ENCODE data around the gene DNMT3L.
"Not testable (repeated sequence)": the region's sequence is repeated elsewhere in the genome, so short reads cannot be mapped to it uniquely, and the experiment has no call there.

DNMT3L gene

GRCh38 chr21:44261675-44262295 is at the start of gene DNMT3L:
TSS of gene DNMT3L (minus strand) at chr21:44261897. CDS start at chr21:44261259, 638 bp downstream.
- no peaks in the 10 kb centered on the region for H3K4me1 ChIP-seq (ENCODE audit: control insufficient read depth, insufficient read depth, low read length)
- no peaks in the 10 kb centered on the region for H3K27me3 ChIP-seq (ENCODE audit: control insufficient read depth, insufficient read depth, low read length)
- no peaks in the 10 kb centered on the region for H3K9me3 ChIP-seq (ENCODE audit: control insufficient read depth, low read length)
- H3K4me3 ChIP-seq (ENCODE audit: low read length) = no peak within 1 kb of the TSS
- no peak within 1 kb of the TSS for H3K9ac ChIP-seq (ENCODE audit: low read length)
- H3K36me3 ChIP-seq (ENCODE audit: control insufficient read depth, insufficient read depth, low read length) = no peaks in the 10 kb centered on the region

GRCh38 chr21:44310628-44311507 is 49.2 kb upstream of the DNMT3L start:
- Histone ChIP-seq H3K27me3 (ENCODE audit: control insufficient read depth, insufficient read depth, low read length) (no peaks in the 10 kb centered on the region), H3K9ac (ENCODE audit: low read length) (no peak overlapping the region), H3K4me1 (ENCODE audit: control insufficient read depth, insufficient read depth, low read length) (peaks cover 2% of the 10 kb centered on the region), H3K36me3 (ENCODE audit: control insufficient read depth, insufficient read depth, low read length) (peaks cover 31% of the 10 kb centered on the region), H3K4me3 (ENCODE audit: low read length) (no peak overlapping the region), H3K9me3 (ENCODE audit: control insufficient read depth, low read length) (no peaks in the 10 kb centered on the region)

- peaks cover 38% of the 10 kb centered on the region for H3K4me1 ChIP-seq (ENCODE audit: control insufficient read depth, insufficient read depth, low read length)
- peaks cover 22% of the 10 kb centered on the region for H3K36me3 ChIP-seq (ENCODE audit: control insufficient read depth, insufficient read depth, low read length)
- H3K27me3 ChIP-seq (ENCODE audit: control insufficient read depth, insufficient read depth, low read length) = no peaks in the 10 kb centered on the region
- H3K4me3 ChIP-seq (ENCODE audit: low read length) = no peak overlapping the region
- H3K9ac ChIP-seq (ENCODE audit: low read length) = no peak overlapping the region
- H3K9me3 ChIP-seq (ENCODE audit: control insufficient read depth, low read length) = no peaks in the 10 kb centered on the region
These were observed 45.4 kb upstream of the DNMT3L start for GRCh38 chr21:44306936-44307704.

GRCh38 chr21:44305691-44306090 is 44.0 kb upstream of the DNMT3L start:
- Histone ChIP-seq H3K4me1 (ENCODE audit: control insufficient read depth, insufficient read depth, low read length) (peaks cover 52% of the 10 kb centered on the region), H3K9me3 (ENCODE audit: control insufficient read depth, low read length) (no peaks in the 10 kb centered on the region), H3K9ac (ENCODE audit: low read length) (no peak overlapping the region), H3K4me3 (ENCODE audit: low read length) (no peak overlapping the region), H3K36me3 (ENCODE audit: control insufficient read depth, insufficient read depth, low read length) (peaks cover 16% of the 10 kb centered on the region), H3K27me3 (ENCODE audit: control insufficient read depth, insufficient read depth, low read length) (no peaks in the 10 kb centered on the region)

DNA sequence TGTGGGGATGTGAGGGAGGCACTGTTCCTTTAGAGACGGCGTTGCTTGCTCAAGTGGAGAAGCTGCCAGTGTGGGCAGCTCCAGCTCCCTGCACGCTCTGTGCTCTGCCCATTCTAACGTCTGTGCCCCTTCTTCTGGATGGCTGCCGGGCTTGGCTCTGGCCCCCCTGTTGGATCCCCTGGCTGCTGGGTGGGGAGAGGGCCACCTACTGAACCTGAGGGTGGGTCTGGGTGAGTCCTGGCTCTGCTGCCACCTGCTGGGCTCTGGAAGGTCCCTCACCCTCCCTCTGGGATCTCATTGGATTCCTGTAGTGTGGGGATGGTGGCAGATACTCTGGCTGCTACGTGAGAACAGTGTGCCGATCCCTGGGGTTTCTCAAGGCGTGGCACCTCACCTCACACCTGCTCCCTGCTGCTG is 43.2 kb upstream of the DNMT3L start:
- Histone ChIP-seq H3K4me3 (ENCODE audit: low read length) (no peak overlapping the region), H3K9me3 (ENCODE audit: control insufficient read depth, low read length) (no peaks in the 10 kb centered on the region), H3K9ac (ENCODE audit: low read length) (no peak overlapping the region), H3K4me1 (ENCODE audit: control insufficient read depth, insufficient read depth, low read length) (peaks cover 52% of the 10 kb centered on the region), H3K36me3 (ENCODE audit: control insufficient read depth, insufficient read depth, low read length) (peaks cover 16% of the 10 kb centered on the region), H3K27me3 (ENCODE audit: control insufficient read depth, insufficient read depth, low read length) (no peaks in the 10 kb centered on the region)

GRCh38 chr21:44304011-44304616 is 42.4 kb upstream of the DNMT3L start:
- H3K9ac ChIP-seq (ENCODE audit: low read length) = peak overlapping the region; percentile 19
- no peaks in the 10 kb centered on the region for H3K27me3 ChIP-seq (ENCODE audit: control insufficient read depth, insufficient read depth, low read length)
- peaks cover 16% of the 10 kb centered on the region for H3K36me3 ChIP-seq (ENCODE audit: control insufficient read depth, insufficient read depth, low read length)
- H3K4me3 ChIP-seq (ENCODE audit: low read length) = no peak overlapping the region
- no peaks in the 10 kb centered on the region for H3K9me3 ChIP-seq (ENCODE audit: control insufficient read depth, low read length)
- peaks cover 58% of the 10 kb centered on the region for H3K4me1 ChIP-seq (ENCODE audit: control insufficient read depth, insufficient read depth, low read length)

DNA sequence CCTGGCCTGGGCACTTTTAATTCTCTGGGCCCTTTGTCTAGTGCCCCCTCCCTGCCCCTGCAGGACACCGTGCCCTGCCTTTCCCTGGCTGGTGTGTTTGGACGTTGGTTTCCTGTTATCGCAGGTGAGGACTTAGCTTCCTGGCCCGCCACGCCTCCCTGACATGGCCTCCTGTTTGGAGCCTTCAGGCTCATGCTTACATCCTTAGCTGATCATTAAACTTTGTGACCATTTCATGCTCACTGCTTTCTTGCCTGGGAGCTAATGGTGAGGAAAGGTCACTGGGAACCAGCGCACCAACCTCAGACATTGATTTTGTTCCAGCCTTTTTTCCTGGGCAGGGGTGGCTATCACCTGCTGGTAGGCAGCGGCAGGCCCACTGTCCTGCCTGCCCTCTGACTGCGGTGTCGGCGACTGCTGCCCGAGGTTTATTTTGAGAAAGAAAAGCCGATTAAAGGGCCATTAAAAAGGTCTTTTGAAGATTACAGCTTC is 41.8 kb upstream of the DNMT3L start:
- Histone ChIP-seq H3K4me1 (ENCODE audit: control insufficient read depth, insufficient read depth, low read length) (peaks cover 59% of the 10 kb centered on the region), H3K4me3 (ENCODE audit: low read length) (no peak overlapping the region), H3K36me3 (ENCODE audit: control insufficient read depth, insufficient read depth, low read length) (peaks cover 16% of the 10 kb centered on the region), H3K27me3 (ENCODE audit: control insufficient read depth, insufficient read depth, low read length) (no peaks in the 10 kb centered on the region), H3K9ac (ENCODE audit: low read length) (peak overlapping the region; percentile 19), H3K9me3 (ENCODE audit: control insufficient read depth, low read length) (no peaks in the 10 kb centered on the region)

DNA sequence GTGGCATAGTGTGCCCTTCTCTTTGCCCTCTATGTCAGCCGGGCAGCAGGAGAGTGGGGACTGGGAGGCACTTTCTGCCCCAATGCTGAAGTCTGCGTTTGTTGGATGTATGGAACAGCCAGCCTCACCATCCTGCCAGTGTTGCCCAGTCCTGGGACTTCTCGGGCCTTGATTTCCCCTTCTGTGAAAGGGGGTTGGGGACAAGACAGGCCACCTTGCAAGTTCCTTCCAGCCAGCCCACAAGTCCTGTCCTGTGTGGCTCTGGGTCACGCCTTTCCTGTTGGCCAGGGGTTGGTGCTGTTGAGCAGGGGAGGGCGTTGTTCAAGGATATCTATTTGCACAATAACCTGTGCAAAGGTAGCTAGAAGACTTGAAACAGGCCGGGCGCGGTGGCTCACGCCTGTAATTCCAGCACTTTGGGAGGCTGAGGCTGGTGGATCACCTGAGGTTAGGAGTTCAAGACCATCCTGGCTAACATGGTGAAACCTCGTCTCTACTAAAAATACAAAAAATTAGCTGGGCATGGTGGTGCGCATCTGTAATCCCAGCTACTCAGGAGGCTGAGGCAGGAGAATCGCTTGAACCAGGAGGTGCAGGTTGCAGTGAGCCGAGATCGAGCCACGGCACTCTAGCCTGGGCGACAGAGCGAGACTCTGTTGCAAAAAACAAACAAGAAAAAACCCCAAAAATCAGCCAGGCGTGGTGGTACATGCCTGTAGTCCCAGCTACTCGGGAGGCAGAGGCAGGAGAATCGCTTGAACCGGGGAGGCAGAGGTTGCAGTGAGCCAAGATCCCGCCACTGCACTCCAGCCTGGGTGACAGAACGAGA is 41.1 kb upstream of the DNMT3L start:
- peaks cover 62% of the 10 kb centered on the region for H3K4me1 ChIP-seq (ENCODE audit: control insufficient read depth, insufficient read depth, low read length)
- H3K9ac ChIP-seq (ENCODE audit: low read length) = peak overlapping the region; percentile 74
- not testable (repeated sequence) for H3K27me3 ChIP-seq (ENCODE audit: control insufficient read depth, insufficient read depth, low read length); H3K9me3 ChIP-seq (ENCODE audit: control insufficient read depth, low read length); H3K4me3 ChIP-seq (ENCODE audit: low read length)
- H3K36me3 ChIP-seq (ENCODE audit: control insufficient read depth, insufficient read depth, low read length) = peaks cover 14% of the 10 kb centered on the region

- H3K4me3 ChIP-seq (ENCODE audit: low read length) = no peak overlapping the region
- H3K27me3 ChIP-seq (ENCODE audit: control insufficient read depth, insufficient read depth, low read length) = no peaks in the 10 kb centered on the region
- peak overlapping the region; percentile 74 for H3K9ac ChIP-seq (ENCODE audit: low read length)
- H3K36me3 ChIP-seq (ENCODE audit: control insufficient read depth, insufficient read depth, low read length) = peaks cover 6% of the 10 kb centered on the region
- no peaks in the 10 kb centered on the region for H3K9me3 ChIP-seq (ENCODE audit: control insufficient read depth, low read length)
- peaks cover 67% of the 10 kb centered on the region for H3K4me1 ChIP-seq (ENCODE audit: control insufficient read depth, insufficient read depth, low read length)
These were observed 40.3 kb upstream of the DNMT3L start for GRCh38 chr21:44301961-44302406.

DNA sequence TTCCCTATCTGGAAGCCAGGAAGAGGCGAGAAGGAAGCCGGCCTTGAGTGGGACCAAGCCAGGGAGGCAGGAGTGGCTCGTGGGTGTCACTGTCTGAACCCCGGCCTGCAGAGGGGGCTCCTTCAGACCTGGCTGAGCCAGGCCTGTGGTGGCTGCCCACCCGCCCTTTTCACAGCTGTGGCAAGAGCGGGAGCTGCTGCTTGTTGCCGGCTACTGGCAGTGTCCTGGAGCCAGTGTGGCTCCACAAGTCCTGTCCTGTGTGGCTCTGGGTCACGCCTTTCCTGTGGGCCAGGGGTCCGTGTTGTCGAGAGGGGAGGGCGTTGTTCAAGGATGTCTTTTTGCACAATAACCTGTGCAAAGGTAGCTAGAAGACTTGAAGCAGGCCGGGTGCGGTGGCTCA is 39.4 kb upstream of the DNMT3L start:
- H3K36me3 ChIP-seq (ENCODE audit: control insufficient read depth, insufficient read depth, low read length) = peaks cover under 1% of the 10 kb centered on the region
- peak overlapping the region; percentile 74 for H3K9ac ChIP-seq (ENCODE audit: low read length)
- H3K27me3 ChIP-seq (ENCODE audit: control insufficient read depth, insufficient read depth, low read length) = no peaks in the 10 kb centered on the region
- no peaks in the 10 kb centered on the region for H3K9me3 ChIP-seq (ENCODE audit: control insufficient read depth, low read length)
- H3K4me1 ChIP-seq (ENCODE audit: control insufficient read depth, insufficient read depth, low read length) = peaks cover 67% of the 10 kb centered on the region
- H3K4me3 ChIP-seq (ENCODE audit: low read length) = peak overlapping the region; percentile 55

Data from mucosa of stomach (tissue), 1 donor.